ENCODE data around the gene EVI5L.

DNA sequence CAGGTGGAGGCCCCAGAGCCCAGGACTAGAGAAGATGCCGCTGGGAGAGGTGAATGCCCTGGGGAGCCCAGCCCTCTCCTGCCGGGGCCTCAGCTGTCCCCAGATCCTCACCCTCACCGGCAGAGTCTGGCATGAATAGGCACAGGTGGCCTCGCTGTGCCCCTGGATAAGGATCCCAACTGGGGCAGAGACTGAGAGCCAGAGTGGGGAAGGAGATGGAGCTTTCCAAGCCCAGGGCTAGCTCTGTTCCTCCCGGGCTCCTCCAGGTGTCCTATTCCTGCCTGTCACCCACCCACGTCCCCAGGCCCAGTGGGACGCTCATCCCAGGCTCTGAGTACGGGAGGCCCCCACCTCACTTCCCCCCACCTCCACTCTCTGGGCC, 27.7 kb downstream of the EVI5L start:
- TF ChIP-seq, protein P1, sequence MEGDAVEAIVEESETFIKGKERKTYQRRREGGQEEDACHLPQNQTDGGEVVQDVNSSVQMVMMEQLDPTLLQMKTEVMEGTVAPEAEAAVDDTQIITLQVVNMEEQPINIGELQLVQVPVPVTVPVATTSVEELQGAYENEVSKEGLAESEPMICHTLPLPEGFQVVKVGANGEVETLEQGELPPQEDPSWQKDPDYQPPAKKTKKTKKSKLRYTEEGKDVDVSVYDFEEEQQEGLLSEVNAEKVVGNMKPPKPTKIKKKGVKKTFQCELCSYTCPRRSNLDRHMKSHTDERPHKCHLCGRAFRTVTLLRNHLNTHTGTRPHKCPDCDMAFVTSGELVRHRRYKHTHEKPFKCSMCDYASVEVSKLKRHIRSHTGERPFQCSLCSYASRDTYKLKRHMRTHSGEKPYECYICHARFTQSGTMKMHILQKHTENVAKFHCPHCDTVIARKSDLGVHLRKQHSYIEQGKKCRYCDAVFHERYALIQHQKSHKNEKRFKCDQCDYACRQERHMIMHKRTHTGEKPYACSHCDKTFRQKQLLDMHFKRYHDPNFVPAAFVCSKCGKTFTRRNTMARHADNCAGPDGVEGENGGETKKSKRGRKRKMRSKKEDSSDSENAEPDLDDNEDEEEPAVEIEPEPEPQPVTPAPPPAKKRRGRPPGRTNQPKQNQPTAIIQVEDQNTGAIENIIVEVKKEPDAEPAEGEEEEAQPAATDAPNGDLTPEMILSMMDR (IDR thresholded peaks at IDR 0.05): no peak
- TF ChIP-seq POLR2AphosphoS5 (IDR thresholded peaks at IDR 0.05) (no peak), POLR2A (IDR thresholded peaks at IDR 0.05) (no peak)

Data from prostate gland (tissue), 2 donors.